PC-3 (cell line): ENCODE data around the gene FYTTD1. TPM values are rescaled to one million over a fixed set of nuclear protein-coding genes. Genes with fewer than 3 reads are reported as not detected.

Source experiments
- ATAC-seq: fragments of 200-7000 bp; cut with Tn5 transposase; 2 replicates; pipeline ENCODE4 v1.9.1; 2020; ENCODE audit warnings: mild to moderate bottlenecking, moderate library complexity
- BruUV-seq: library from RNA; stranded (reverse); fragments of 400-500 nt; replicated peaks from 2 replicates; lab custom pipeline; 2021; lab: Mats Ljungman, UMichigan
- CTCF ChIA-PET: fragments of 300-600 bp; sonication (Branson Sonifier 250); formaldehyde crosslinking; loops from one replicate; lab custom pipeline; 2022; ENCODE audit warnings: antibody characterized with exemption; lab: Charles Lee
- POLR2A ChIA-PET: fragments of 300-600 bp; sonication (Branson Sonifier 250); formaldehyde crosslinking; loops from one replicate; lab custom pipeline; 2022; ENCODE audit warnings: antibody characterized with exemption; ENCODE audit not compliant: unreplicated experiment; lab: Charles Lee
- DNase-seq: peaks from one replicate; pipeline ENCODE4 v3.0.0-alpha.2; 2015
- H2AFZ ChIP-seq: fragments of 300-600 bp; sonication (generic); 2 replicates; pipeline ENCODE4 v1.6.0; 2016; ENCODE audit warnings: antibody characterized with exemption, low read length
- H3F3A ChIP-seq: fragments of 300-600 bp; sonication (generic); one replicate; pipeline ENCODE4 v1.6.0; 2017; ENCODE audit warnings: antibody characterized with exemption, low read length, control low read depth, mild to moderate bottlenecking; ENCODE audit not compliant: unreplicated experiment
- H3K27ac ChIP-seq: fragments of 300-600 bp; sonication (generic); 2 replicates; pipeline ENCODE4 v1.5.1; 2016; ENCODE audit warnings: mild to moderate bottlenecking, low read length
- H3K27me3 ChIP-seq: fragments of 300-600 bp; sonication (generic); 2 replicates; pipeline ENCODE4 v1.6.1; 2016; ENCODE audit warnings: low read length, mixed read lengths
- H3K36me3 ChIP-seq: fragments of 300-600 bp; sonication (generic); 2 replicates; pipeline ENCODE4 v1.6.1; 2016; ENCODE audit warnings: low read depth, mixed run types, low read length, mixed read lengths
- H3K4me1 ChIP-seq: fragments of 300-600 bp; sonication (generic); 2 replicates; pipeline ENCODE4 v1.5.1; 2016; ENCODE audit warnings: low read length; ENCODE audit not compliant: insufficient read depth
- H3K4me2 ChIP-seq: fragments of 300-600 bp; sonication (generic); 2 replicates; pipeline ENCODE4 v1.6.0; 2016; ENCODE audit warnings: low read length
- H3K4me3 ChIP-seq: fragments of 300-600 bp; sonication (generic); 2 replicates; pipeline ENCODE4 v1.5.1; 2016; ENCODE audit warnings: mild to moderate bottlenecking, low read length, mixed read lengths
- H3K79me2 ChIP-seq: fragments of 300-600 bp; sonication (generic); 2 replicates; pipeline ENCODE4 v1.6.1; 2017; ENCODE audit warnings: low read length, mixed read lengths
- H3K9ac ChIP-seq: fragments of 300-600 bp; sonication (generic); 2 replicates; pipeline ENCODE4 v1.6.0; 2016; ENCODE audit warnings: mild to moderate bottlenecking, low read length
- H3K9me2 ChIP-seq: fragments of 300-600 bp; sonication (generic); replicated peaks from 2 replicates; pipeline ENCODE4 v1.6.1; 2016; ENCODE audit warnings: mixed run types, low read length, mixed read lengths
- H3K9me3 ChIP-seq: fragments of 300-600 bp; sonication (generic); 2 replicates; pipeline ENCODE4 v1.6.1; 2016; ENCODE audit warnings: low read length, mixed read lengths
- H4K20me1 ChIP-seq: fragments of 300-600 bp; sonication (generic); 2 replicates; pipeline ENCODE4 v1.6.1; 2016; ENCODE audit warnings: low read length, mixed read lengths
- EZH2 ChIP-seq: fragments of 300-600 bp; sonication (generic); IDR thresholded peaks from one replicate; pipeline ENCODE4 v1.6.1; 2017; ENCODE audit warnings: antibody characterized with exemption, mild to moderate bottlenecking, low read length; ENCODE audit not compliant: unreplicated experiment
- EZH2phosphoT487 ChIP-seq: fragments of 300-600 bp; sonication (generic); IDR thresholded peaks from 2 replicates; pipeline ENCODE4 v1.6.1; 2018; ENCODE audit warnings: mild to moderate bottlenecking, antibody characterized with exemption, low read length, borderline replicate concordance
- intact Hi-C: fragments of 100-400 bp; cut with micrococcal nuclease; formaldehyde crosslinking; loops from 2 replicates; pipeline ENCODE4 v1.9.0; 2023
- total RNA-seq: library from RNA; depleted of rRNA; stranded (reverse); fragments of >200 nt; gene quantifications from 2 replicates; pipeline ENCODE4 v1.2.3, GENCODE V29; 2014
- TF ChIP-seq, protein P1 (sequence below): fragments of 300-600 bp; sonication (generic); conservative IDR thresholded peaks from 2 replicates; pipeline ENCODE4 v1.5.1; 2017; ENCODE audit warnings: antibody characterized with exemption, low read depth, mild to moderate bottlenecking, low read length

Gene FYTTD1
- total RNA-seq, 1 experiment from 2014 or later: 85.4 TPM

DNA sequence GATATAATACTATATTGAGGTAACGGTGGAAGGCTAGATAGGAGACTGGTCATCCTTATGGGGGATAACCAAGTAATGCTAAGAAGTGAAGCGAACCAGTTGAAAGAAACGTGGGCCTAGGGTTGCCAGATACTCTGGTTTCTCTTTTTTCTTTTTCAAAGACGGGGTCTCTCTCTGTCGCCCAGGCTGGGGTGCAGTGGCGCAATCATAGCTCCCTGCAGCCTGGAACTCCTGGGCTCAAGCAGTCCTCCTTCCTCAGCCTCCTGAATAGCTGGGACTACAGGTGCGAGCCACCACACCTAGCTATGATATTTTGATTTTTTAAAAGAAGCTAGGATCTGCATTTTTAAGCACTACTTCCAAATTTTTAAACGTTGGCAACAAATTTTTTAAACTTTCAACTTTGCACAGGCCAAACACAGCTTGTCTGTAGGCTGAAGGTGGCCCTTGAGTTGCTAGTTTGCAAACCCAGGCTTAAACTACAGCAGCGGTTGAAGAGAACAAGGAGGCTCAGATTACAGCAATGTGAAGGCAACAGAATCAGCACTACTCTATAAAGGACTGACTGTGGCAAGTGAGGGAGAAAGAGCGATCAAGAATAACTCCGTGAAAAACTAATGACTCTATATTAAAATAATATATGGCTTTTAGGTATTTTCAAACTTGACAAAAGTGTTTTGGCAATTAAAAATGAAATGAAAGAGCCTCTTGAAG is 11.8 kb upstream of the FYTTD1 start:
- H4K20me1 ChIP-seq: no peaks in the 10 kb centered on the region
- ChIA-PET POLR2A (no interaction called here), CTCF (no interaction called here)
- no peaks in the 10 kb centered on the region for H3F3A ChIP-seq
- TF ChIP-seq EZH2 (no peak), EZH2phosphoT487 (no peak)
- peak overlapping the region; percentile 100 for H2AFZ ChIP-seq
- DNase-seq (no peak), ATAC-seq (no peak)
- H3K79me2 ChIP-seq: peaks cover 42% of the 10 kb centered on the region
- H3K9me2 ChIP-seq: no peaks in the 10 kb centered on the region
- BruUV-seq: no TSS peak
- H3K9me3 ChIP-seq: no peaks in the 10 kb centered on the region
- intact Hi-C loops: loop anchor here (1.0 kb wide), 1 partner anchor 11 kb away; the partner anchor contains the start of gene FYTTD1
- H3K4me3 ChIP-seq: peak overlapping the region; percentile 97
- no peaks in the 10 kb centered on the region for H3K36me3 ChIP-seq
- peak overlapping the region; percentile 84 for H3K9ac ChIP-seq
- H3K4me2 ChIP-seq: peak overlapping the region; percentile 97
- peaks cover 18% of the 10 kb centered on the region for H3K4me1 ChIP-seq
- no peak overlapping the region for H3K27ac ChIP-seq
- no peaks in the 10 kb centered on the region for H3K27me3 ChIP-seq

DNA sequence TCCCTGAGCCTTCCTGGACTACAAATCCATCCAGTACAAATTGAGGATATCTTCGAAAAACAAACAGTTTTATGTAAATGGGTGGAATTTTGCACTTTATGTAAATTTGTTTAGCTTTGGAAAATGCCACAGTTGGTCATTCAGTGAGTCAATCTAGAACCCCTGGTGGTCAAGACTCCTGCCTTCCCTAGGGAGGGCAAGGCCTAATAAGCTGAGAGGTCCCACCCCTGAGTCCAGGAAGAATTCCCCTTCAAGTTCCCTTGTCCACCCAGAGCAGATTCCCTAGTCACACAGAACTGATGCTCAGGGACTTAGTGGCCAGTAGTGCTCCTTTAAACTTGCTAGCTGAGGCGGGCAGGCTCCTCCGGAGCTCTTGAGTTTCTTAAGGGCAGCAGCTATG is 6.9 kb upstream of the FYTTD1 start:
- Histone ChIP-seq H3K9me2 (no peaks in the 10 kb centered on the region), H3K36me3 (no peaks in the 10 kb centered on the region), H3K27me3 (no peaks in the 10 kb centered on the region), H3K4me1 (peaks cover 4% of the 10 kb centered on the region), H3K27ac (no peak overlapping the region), H3K79me2 (0 out of 2 replicates have a peak, but pooled peaks cover 2% of the 10 kb centered on the region), H3K9ac (no peak overlapping the region), H3K4me3 (no peak overlapping the region), H4K20me1 (no peaks in the 10 kb centered on the region), H3F3A (no peaks in the 10 kb centered on the region), H3K4me2 (no peak overlapping the region), H2AFZ (no peak overlapping the region), H3K9me3 (no peaks in the 10 kb centered on the region)
- DNase-seq (no peak), ATAC-seq (no peak)
- BruUV-seq: no TSS peak
- POLR2A ChIA-PET: interaction anchor here (0.6 kb wide), 1 partner anchor 30 kb away, joined by 6 read pairs; no protein-coding TSS in a partner anchor
- intact Hi-C loops: no loop called here
- TF ChIP-seq EZH2phosphoT487 (no peak), EZH2 (no peak)
- TF ChIP-seq, protein P1, sequence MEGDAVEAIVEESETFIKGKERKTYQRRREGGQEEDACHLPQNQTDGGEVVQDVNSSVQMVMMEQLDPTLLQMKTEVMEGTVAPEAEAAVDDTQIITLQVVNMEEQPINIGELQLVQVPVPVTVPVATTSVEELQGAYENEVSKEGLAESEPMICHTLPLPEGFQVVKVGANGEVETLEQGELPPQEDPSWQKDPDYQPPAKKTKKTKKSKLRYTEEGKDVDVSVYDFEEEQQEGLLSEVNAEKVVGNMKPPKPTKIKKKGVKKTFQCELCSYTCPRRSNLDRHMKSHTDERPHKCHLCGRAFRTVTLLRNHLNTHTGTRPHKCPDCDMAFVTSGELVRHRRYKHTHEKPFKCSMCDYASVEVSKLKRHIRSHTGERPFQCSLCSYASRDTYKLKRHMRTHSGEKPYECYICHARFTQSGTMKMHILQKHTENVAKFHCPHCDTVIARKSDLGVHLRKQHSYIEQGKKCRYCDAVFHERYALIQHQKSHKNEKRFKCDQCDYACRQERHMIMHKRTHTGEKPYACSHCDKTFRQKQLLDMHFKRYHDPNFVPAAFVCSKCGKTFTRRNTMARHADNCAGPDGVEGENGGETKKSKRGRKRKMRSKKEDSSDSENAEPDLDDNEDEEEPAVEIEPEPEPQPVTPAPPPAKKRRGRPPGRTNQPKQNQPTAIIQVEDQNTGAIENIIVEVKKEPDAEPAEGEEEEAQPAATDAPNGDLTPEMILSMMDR: no peak
- CTCF ChIA-PET: interaction anchor here (0.6 kb wide), 1 partner anchor 10 kb away, joined by 3 read pairs; no protein-coding TSS in a partner anchor

DNA sequence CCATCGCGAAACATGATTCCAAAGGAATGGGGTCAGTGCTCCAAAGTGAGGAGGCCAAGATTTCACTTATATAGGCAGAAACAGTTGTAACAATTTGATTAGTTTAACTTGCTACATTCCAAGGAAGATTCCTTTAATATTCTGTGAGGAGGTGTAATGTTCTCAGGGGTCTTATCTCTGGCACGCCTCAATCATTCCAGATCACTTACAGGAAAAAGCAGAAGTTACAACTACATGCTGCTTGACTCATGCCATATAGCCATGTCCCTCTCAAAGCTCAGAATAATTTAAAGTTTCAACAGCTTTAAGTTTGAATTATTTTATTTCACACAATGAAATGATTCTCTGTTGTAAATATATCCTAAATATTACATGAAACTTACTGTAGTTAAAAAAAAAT is 3.5 kb upstream of the FYTTD1 start:
- ATAC-seq: no peak
- intact Hi-C loops: loop anchor here (5.0 kb wide), 1 partner anchor 34 kb away; no protein-coding TSS in a partner anchor
- BruUV-seq: no TSS peak
- Histone ChIP-seq H3K79me2 (peaks cover 12% of the 10 kb centered on the region), H3K4me3 (no peak overlapping the region), H3K4me2 (no peak overlapping the region), H3K4me1 (peaks cover 6% of the 10 kb centered on the region), H3K9ac (no peak overlapping the region), H3K9me3 (no peaks in the 10 kb centered on the region), H3K36me3 (no peaks in the 10 kb centered on the region), H3K27me3 (no peaks in the 10 kb centered on the region), H2AFZ (no peak overlapping the region), H3K27ac (no peak overlapping the region), H3K9me2 (no peaks in the 10 kb centered on the region), H4K20me1 (0 out of 2 replicates have a peak, but pooled peaks cover 4% of the 10 kb centered on the region), H3F3A (no peaks in the 10 kb centered on the region)
- TF ChIP-seq, protein P1: no peak
- TF ChIP-seq EZH2 (no peak), EZH2phosphoT487 (no peak)
- no peak for DNase-seq
- CTCF ChIA-PET: no interaction called here
- POLR2A ChIA-PET: no interaction called here
